ENCODE data around the gene OSBPL3. TPM values are rescaled to one million over a fixed set of nuclear protein-coding genes. Genes with fewer than 3 reads are reported as not detected.

The OSBPL3 gene
- total RNA-seq, 1 experiment from 2014 or later, result 11.6 TPM

GRCh38 chr7:24964191-24964590, 15.8 kb downstream of the OSBPL3 start:
- peaks cover 37% of the 10 kb centered on the region for H3K4me1 ChIP-seq (ENCODE audit: insufficient read depth, low read length)

DNA sequence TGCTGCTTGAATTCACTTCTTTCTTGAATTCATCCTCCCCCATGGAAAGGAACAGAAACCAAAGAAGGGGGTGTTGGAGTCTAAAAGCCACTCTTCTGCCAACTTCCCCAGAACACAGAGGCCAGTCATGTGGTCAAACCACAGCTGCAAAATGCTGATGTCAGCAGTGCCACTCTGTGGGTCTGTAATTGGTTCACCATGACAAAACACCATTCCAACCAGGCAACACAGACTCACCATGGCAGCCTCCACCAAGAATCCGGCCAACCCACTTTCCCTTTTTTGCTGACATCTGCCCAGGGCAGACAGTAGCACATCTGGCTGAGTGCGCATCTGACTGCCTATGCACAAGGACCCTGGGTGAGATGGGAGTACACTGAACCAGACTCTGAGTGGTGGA, 16.8 kb downstream of the OSBPL3 start:
- no peaks in the 10 kb centered on the region for H3K9me2 ChIP-seq (replicated peaks; ENCODE audit: low read length)
- H3K9ac ChIP-seq (ENCODE audit: low read length), result no peak overlapping the region
- H2AFZ ChIP-seq (ENCODE audit: low read length), result no peak overlapping the region
- CTCF ChIA-PET, result no interaction called here
- peaks cover 32% of the 10 kb centered on the region for H3K4me1 ChIP-seq (ENCODE audit: insufficient read depth, low read length)
- intact Hi-C loops (cut with micrococcal nuclease), result no loop called here
- no peak for TF ChIP-seq EZH2phosphoT487 (IDR thresholded peaks at IDR 0.05; ENCODE audit: borderline replicate concordance, low read length)
- TF ChIP-seq, protein P1, sequence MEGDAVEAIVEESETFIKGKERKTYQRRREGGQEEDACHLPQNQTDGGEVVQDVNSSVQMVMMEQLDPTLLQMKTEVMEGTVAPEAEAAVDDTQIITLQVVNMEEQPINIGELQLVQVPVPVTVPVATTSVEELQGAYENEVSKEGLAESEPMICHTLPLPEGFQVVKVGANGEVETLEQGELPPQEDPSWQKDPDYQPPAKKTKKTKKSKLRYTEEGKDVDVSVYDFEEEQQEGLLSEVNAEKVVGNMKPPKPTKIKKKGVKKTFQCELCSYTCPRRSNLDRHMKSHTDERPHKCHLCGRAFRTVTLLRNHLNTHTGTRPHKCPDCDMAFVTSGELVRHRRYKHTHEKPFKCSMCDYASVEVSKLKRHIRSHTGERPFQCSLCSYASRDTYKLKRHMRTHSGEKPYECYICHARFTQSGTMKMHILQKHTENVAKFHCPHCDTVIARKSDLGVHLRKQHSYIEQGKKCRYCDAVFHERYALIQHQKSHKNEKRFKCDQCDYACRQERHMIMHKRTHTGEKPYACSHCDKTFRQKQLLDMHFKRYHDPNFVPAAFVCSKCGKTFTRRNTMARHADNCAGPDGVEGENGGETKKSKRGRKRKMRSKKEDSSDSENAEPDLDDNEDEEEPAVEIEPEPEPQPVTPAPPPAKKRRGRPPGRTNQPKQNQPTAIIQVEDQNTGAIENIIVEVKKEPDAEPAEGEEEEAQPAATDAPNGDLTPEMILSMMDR (conservative IDR thresholded peaks at IDR 0.05; ENCODE audit: low read depth, low read length), result no peak
- no peak for TF ChIP-seq EZH2 (IDR thresholded peaks at IDR 0.05; ENCODE audit: low read length, unreplicated experiment)
- no peak for DNase-seq
- H3K27me3 ChIP-seq (ENCODE audit: low read length), result no peaks in the 10 kb centered on the region
- H3K27ac ChIP-seq (ENCODE audit: low read length), result no peak overlapping the region
- POLR2A ChIA-PET (ENCODE audit: unreplicated experiment), result no interaction called here
- H3K36me3 ChIP-seq (ENCODE audit: low read depth, low read length), result no peaks in the 10 kb centered on the region
- H3F3A ChIP-seq (ENCODE audit: low read length, unreplicated experiment), result no peaks in the 10 kb centered on the region
- H3K9me3 ChIP-seq (ENCODE audit: low read length), result no peaks in the 10 kb centered on the region
- BruUV-seq (replicated peaks), result no TSS peak
- H3K4me2 ChIP-seq (ENCODE audit: low read length), result no peak overlapping the region
- H3K79me2 ChIP-seq (ENCODE audit: low read length), result peaks cover 96% of the 10 kb centered on the region
- H3K4me3 ChIP-seq (ENCODE audit: low read length), result no peak overlapping the region
- peaks cover 15% of the 10 kb centered on the region for H4K20me1 ChIP-seq (ENCODE audit: low read length)
- ATAC-seq, result no peak

More at GRCh38 chr7:24964191-24964590, 15.8 kb downstream of the OSBPL3 start:
- H4K20me1 ChIP-seq (ENCODE audit: low read length), result peaks cover 15% of the 10 kb centered on the region
- ChIA-PET CTCF (no interaction called here), POLR2A (ENCODE audit: unreplicated experiment) (no interaction called here)
- H3K36me3 ChIP-seq (ENCODE audit: low read depth, low read length), result no peaks in the 10 kb centered on the region
- TF ChIP-seq EZH2 (IDR thresholded peaks at IDR 0.05; ENCODE audit: low read length, unreplicated experiment) (no peak), EZH2phosphoT487 (IDR thresholded peaks at IDR 0.05; ENCODE audit: borderline replicate concordance, low read length) (no peak)
- TF ChIP-seq, protein P1 (conservative IDR thresholded peaks at IDR 0.05; ENCODE audit: low read depth, low read length), result no peak
- H3K27me3 ChIP-seq (ENCODE audit: low read length), result no peaks in the 10 kb centered on the region
- intact Hi-C loops (cut with micrococcal nuclease), result no loop called here
- no peak overlapping the region for H3K4me3 ChIP-seq (ENCODE audit: low read length)
- H3K27ac ChIP-seq (ENCODE audit: low read length), result no peak overlapping the region
- BruUV-seq (replicated peaks), result no TSS peak
- H3K4me2 ChIP-seq (ENCODE audit: low read length), result no peak overlapping the region
- H3K9me2 ChIP-seq (replicated peaks; ENCODE audit: low read length), result no peaks in the 10 kb centered on the region
- ATAC-seq (no peak), DNase-seq (no peak)
- H3F3A ChIP-seq (ENCODE audit: low read length, unreplicated experiment), result no peaks in the 10 kb centered on the region
- H3K79me2 ChIP-seq (ENCODE audit: low read length), result peaks cover 96% of the 10 kb centered on the region
- H3K9me3 ChIP-seq (ENCODE audit: low read length), result no peaks in the 10 kb centered on the region
- no peak overlapping the region for H2AFZ ChIP-seq (ENCODE audit: low read length)
- no peak overlapping the region for H3K9ac ChIP-seq (ENCODE audit: low read length)

DNA sequence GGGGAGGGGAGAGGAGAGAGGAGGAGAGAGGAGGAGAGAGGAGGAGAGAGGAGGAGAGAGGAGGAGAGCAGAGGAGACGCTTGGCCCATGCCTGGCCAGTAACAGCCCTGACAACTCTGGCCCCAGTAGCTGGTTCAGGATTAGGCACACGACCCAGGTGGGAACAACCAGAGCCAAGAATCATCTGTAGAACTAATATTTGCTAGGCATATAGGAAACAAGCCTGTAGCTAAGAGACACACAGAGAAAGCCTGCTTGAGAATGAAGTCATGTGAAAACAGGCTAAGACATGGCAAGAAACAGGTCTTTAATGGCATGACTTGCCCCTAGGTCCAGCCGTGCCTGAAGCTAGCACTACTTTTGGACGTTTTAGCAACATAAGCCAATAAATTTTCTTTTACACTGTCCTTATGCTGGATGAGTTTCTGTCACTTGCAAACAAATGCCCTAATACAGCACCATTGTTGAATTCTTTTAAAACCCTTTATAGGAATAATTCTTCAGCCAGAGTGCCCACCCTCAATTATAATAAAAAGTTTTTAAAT, 17.5 kb downstream of the OSBPL3 start:
- H3K36me3 ChIP-seq (ENCODE audit: low read depth, low read length), result no peaks in the 10 kb centered on the region
- ChIA-PET CTCF (no interaction called here), POLR2A (ENCODE audit: unreplicated experiment) (no interaction called here)
- no TSS peak for BruUV-seq (replicated peaks)
- H3K9me2 ChIP-seq (replicated peaks; ENCODE audit: low read length), result no peaks in the 10 kb centered on the region
- H3K9me3 ChIP-seq (ENCODE audit: low read length), result no peaks in the 10 kb centered on the region
- H4K20me1 ChIP-seq (ENCODE audit: low read length), result peaks cover 15% of the 10 kb centered on the region
- no peak overlapping the region for H3K27ac ChIP-seq (ENCODE audit: low read length)
- H3K79me2 ChIP-seq (ENCODE audit: low read length), result peaks cover 97% of the 10 kb centered on the region
- intact Hi-C loops (cut with micrococcal nuclease), result no loop called here
- H3K27me3 ChIP-seq (ENCODE audit: low read length), result no peaks in the 10 kb centered on the region
- DNase-seq (no peak), ATAC-seq (no peak)
- H3F3A ChIP-seq (ENCODE audit: low read length, unreplicated experiment), result no peaks in the 10 kb centered on the region
- H3K4me3 ChIP-seq (ENCODE audit: low read length), result no peak overlapping the region
- no peak overlapping the region for H3K4me2 ChIP-seq (ENCODE audit: low read length)
- no peak overlapping the region for H3K9ac ChIP-seq (ENCODE audit: low read length)
- TF ChIP-seq, protein P1 (conservative IDR thresholded peaks at IDR 0.05; ENCODE audit: low read depth, low read length), result no peak
- no peak for TF ChIP-seq EZH2 (IDR thresholded peaks at IDR 0.05; ENCODE audit: low read length, unreplicated experiment)
- no peak for TF ChIP-seq EZH2phosphoT487 (IDR thresholded peaks at IDR 0.05; ENCODE audit: borderline replicate concordance, low read length)
- no peak overlapping the region for H2AFZ ChIP-seq (ENCODE audit: low read length)
- peaks cover 32% of the 10 kb centered on the region for H3K4me1 ChIP-seq (ENCODE audit: insufficient read depth, low read length)
